Activated naive CD8-positive, alpha-beta T cell treated with anti-CD3 and anti-CD28 coated beads, Interleukin-2, amount 10 ng/mL, durations not matched to agents 7 days and 5 days (primary cell): Measurements from ENCODE around the gene CMTM8. TPM values are rescaled to one million over a fixed set of nuclear protein-coding genes. Genes with fewer than 3 reads are reported as not detected.
A peak's percentile ranks its signal among the peaks of the same experiment; 100 is the strongest.

Experiments used
- ATAC-seq: fragments of 150-1000 bp; cut with Tn5 transposase; one replicate; pipeline ENCODE4 v1.10.0; 2021; ENCODE audit warnings: low read depth, moderate library complexity
- POLR2A ChIA-PET: fragments of 350-600 bp; sonication (Branson Sonifier 250); formaldehyde crosslinking; loops from one replicate; lab custom pipeline; 2021; ENCODE audit warnings: antibody characterized with exemption; lab: Charles Lee
- DNase-seq: peaks from one replicate; pipeline ENCODE4 v3.0.0; 2021
- H3K27ac Mint-ChIP-seq: one replicate; pipeline ENCODE4 v1.8.0; 2022; ENCODE audit warnings: mild to moderate bottlenecking, mixed read lengths
- H3K27me3 Mint-ChIP-seq: one replicate; pipeline ENCODE4 v1.8.0; 2022; ENCODE audit warnings: mild to moderate bottlenecking, moderate library complexity, mixed read lengths
- H3K36me3 Mint-ChIP-seq: one replicate; pipeline ENCODE4 v1.8.0; 2021; ENCODE audit warnings: mild to moderate bottlenecking, mixed read lengths
- H3K4me1 Mint-ChIP-seq: one replicate; pipeline ENCODE4 v1.8.0; 2021; ENCODE audit warnings: mixed read lengths
- H3K4me3 Mint-ChIP-seq: one replicate; pipeline ENCODE4 v1.8.0; 2022; ENCODE audit warnings: mild to moderate bottlenecking, moderate library complexity, mixed read lengths
- H3K9me3 Mint-ChIP-seq: one replicate; pipeline ENCODE4 v1.8.0; 2021; ENCODE audit warnings: mixed read lengths
- total RNA-seq, 2 experiments: library from RNA; stranded (reverse); gene quantifications; one replicate each; pipeline ENCODE4 v1.2.3, GENCODE V29; 2021

CMTM8 gene
- total RNA-seq, 2 experiments from 2014 or later, result 2.6 to 2.7 TPM

GRCh38 chr3:32310336-32310735 lies 71.9 kb downstream of the CMTM8 start:
- peaks cover 5% of the 10 kb centered on the region for H3K36me3 Mint-ChIP-seq
- peaks cover 10% of the 10 kb centered on the region for H3K4me1 Mint-ChIP-seq
- H3K4me3 Mint-ChIP-seq, result no peak overlapping the region

GRCh38 chr3:32310918-32311839 lies 72.7 kb downstream of the CMTM8 start:
- Mint-ChIP-seq H3K27me3 (no peaks in the 10 kb centered on the region), H3K4me3 (no peak overlapping the region), H3K36me3 (peaks cover 2% of the 10 kb centered on the region), H3K4me1 (peaks cover 10% of the 10 kb centered on the region), H3K27ac (no peak overlapping the region), H3K9me3 (no peaks in the 10 kb centered on the region)
- DNase-seq (no peak), ATAC-seq (no peak)
- POLR2A ChIA-PET, result no interaction called here

More at GRCh38 chr3:32310336-32310735, 71.9 kb downstream of the CMTM8 start:
- DNase-seq (no peak), ATAC-seq (no peak)
- no peaks in the 10 kb centered on the region for H3K9me3 Mint-ChIP-seq
- H3K27ac Mint-ChIP-seq, result no peak overlapping the region
- H3K27me3 Mint-ChIP-seq, result no peaks in the 10 kb centered on the region
- POLR2A ChIA-PET, result no interaction called here

- no peak overlapping the region for H3K27ac Mint-ChIP-seq
- DNase-seq (no peak), ATAC-seq (no peak)
- H3K9me3 Mint-ChIP-seq, result no peaks in the 10 kb centered on the region
- no peaks in the 10 kb centered on the region for H3K36me3 Mint-ChIP-seq
- POLR2A ChIA-PET, result no interaction called here
- no peak overlapping the region for H3K4me3 Mint-ChIP-seq
- H3K4me1 Mint-ChIP-seq, result peaks cover 10% of the 10 kb centered on the region
- H3K27me3 Mint-ChIP-seq, result no peaks in the 10 kb centered on the region
Observed at GRCh38 chr3:32312251-32312650, 73.8 kb downstream of the CMTM8 start.

GRCh38 chr3:32313169-32313568 lies 74.7 kb downstream of the CMTM8 start:
- H3K4me1 Mint-ChIP-seq, result peaks cover 8% of the 10 kb centered on the region
- H3K27me3 Mint-ChIP-seq, result no peaks in the 10 kb centered on the region
- no peak overlapping the region for H3K4me3 Mint-ChIP-seq
- H3K9me3 Mint-ChIP-seq, result no peaks in the 10 kb centered on the region
- DNase-seq (no peak), ATAC-seq (no peak)
- no peak overlapping the region for H3K27ac Mint-ChIP-seq
- H3K36me3 Mint-ChIP-seq, result no peaks in the 10 kb centered on the region
- POLR2A ChIA-PET, result no interaction called here

- ATAC-seq, result peak; percentile 75
- Mint-ChIP-seq H3K27me3 (no peaks in the 10 kb centered on the region), H3K36me3 (no peaks in the 10 kb centered on the region), H3K4me1 (peaks cover 8% of the 10 kb centered on the region), H3K4me3 (peak overlapping the region; percentile 46), H3K9me3 (no peaks in the 10 kb centered on the region), H3K27ac (peak overlapping the region; percentile 67)
- POLR2A ChIA-PET, result no interaction called here
- no peak for DNase-seq
Observed at GRCh38 chr3:32313723-32314473, 75.4 kb downstream of the CMTM8 start.

GRCh38 chr3:32315441-32315840 lies 77.0 kb downstream of the CMTM8 start:
- DNase-seq, result no peak
- ATAC-seq, result no peak
- no peaks in the 10 kb centered on the region for H3K36me3 Mint-ChIP-seq
- no peaks in the 10 kb centered on the region for H3K9me3 Mint-ChIP-seq
- no peak overlapping the region for H3K27ac Mint-ChIP-seq
- POLR2A ChIA-PET, result no interaction called here
- H3K27me3 Mint-ChIP-seq, result no peaks in the 10 kb centered on the region
- peaks cover 8% of the 10 kb centered on the region for H3K4me1 Mint-ChIP-seq
- no peak overlapping the region for H3K4me3 Mint-ChIP-seq

GRCh38 chr3:32316319-32316718 lies 77.8 kb downstream of the CMTM8 start:
- POLR2A ChIA-PET, result interaction anchor here (0.7 kb wide), 1 partner anchor 138 kb away, joined by 5 read pairs; no protein-coding TSS in a partner anchor
- Mint-ChIP-seq H3K4me3 (no peak overlapping the region), H3K27ac (no peak overlapping the region), H3K36me3 (no peaks in the 10 kb centered on the region), H3K27me3 (no peaks in the 10 kb centered on the region), H3K4me1 (peaks cover 8% of the 10 kb centered on the region), H3K9me3 (no peaks in the 10 kb centered on the region)
- DNase-seq (no peak), ATAC-seq (no peak)

GRCh38 chr3:32316976-32317375 lies 78.5 kb downstream of the CMTM8 start:
- no peaks in the 10 kb centered on the region for H3K36me3 Mint-ChIP-seq
- H3K27me3 Mint-ChIP-seq, result no peaks in the 10 kb centered on the region
- POLR2A ChIA-PET, result no interaction called here
- ATAC-seq (no peak), DNase-seq (no peak)
- no peak overlapping the region for H3K4me3 Mint-ChIP-seq
- H3K27ac Mint-ChIP-seq, result no peak overlapping the region
- no peaks in the 10 kb centered on the region for H3K9me3 Mint-ChIP-seq
- peaks cover 8% of the 10 kb centered on the region for H3K4me1 Mint-ChIP-seq

GRCh38 chr3:32319607-32320006 lies 81.1 kb downstream of the CMTM8 start:
- no peak for DNase-seq
- no peaks in the 10 kb centered on the region for H3K36me3 Mint-ChIP-seq
- H3K27ac Mint-ChIP-seq, result no peak overlapping the region

GRCh38 chr3:32320080-32320479 lies 81.6 kb downstream of the CMTM8 start:
- no peak for DNase-seq
- Mint-ChIP-seq H3K9me3 (no peaks in the 10 kb centered on the region), H3K4me1 (no peaks in the 10 kb centered on the region), H3K27me3 (peaks cover 2% of the 10 kb centered on the region), H3K36me3 (no peaks in the 10 kb centered on the region), H3K27ac (no peak overlapping the region), H3K4me3 (no peak overlapping the region)
- no peak for ATAC-seq
- POLR2A ChIA-PET, result no interaction called here

More at GRCh38 chr3:32319607-32320006, 81.1 kb downstream of the CMTM8 start:
- no peak for ATAC-seq
- Mint-ChIP-seq H3K4me1 (no peaks in the 10 kb centered on the region), H3K27me3 (peaks cover 2% of the 10 kb centered on the region), H3K9me3 (no peaks in the 10 kb centered on the region), H3K4me3 (no peak overlapping the region)
- POLR2A ChIA-PET, result no interaction called here

GRCh38 chr3:32321095-32321790 lies 82.8 kb downstream of the CMTM8 start:
- Mint-ChIP-seq H3K36me3 (no peaks in the 10 kb centered on the region), H3K4me1 (no peaks in the 10 kb centered on the region), H3K9me3 (no peaks in the 10 kb centered on the region), H3K27me3 (peaks cover 2% of the 10 kb centered on the region), H3K27ac (no peak overlapping the region), H3K4me3 (no peak overlapping the region)
- POLR2A ChIA-PET, result no interaction called here
- ATAC-seq (no peak), DNase-seq (no peak)

GRCh38 chr3:32322311-32322710 lies 83.8 kb downstream of the CMTM8 start:
- no peak overlapping the region for H3K4me3 Mint-ChIP-seq
- H3K4me1 Mint-ChIP-seq, result no peaks in the 10 kb centered on the region
- POLR2A ChIA-PET, result no interaction called here
- ATAC-seq (no peak), DNase-seq (no peak)
- H3K36me3 Mint-ChIP-seq, result no peaks in the 10 kb centered on the region
- H3K9me3 Mint-ChIP-seq, result no peaks in the 10 kb centered on the region
- H3K27me3 Mint-ChIP-seq, result peaks cover 2% of the 10 kb centered on the region
- H3K27ac Mint-ChIP-seq, result no peak overlapping the region

- Mint-ChIP-seq H3K27me3 (peaks cover 2% of the 10 kb centered on the region), H3K36me3 (no peaks in the 10 kb centered on the region), H3K9me3 (no peaks in the 10 kb centered on the region), H3K27ac (no peak overlapping the region), H3K4me3 (no peak overlapping the region), H3K4me1 (no peaks in the 10 kb centered on the region)
- POLR2A ChIA-PET, result no interaction called here
- DNase-seq (no peak), ATAC-seq (no peak)
Observed at GRCh38 chr3:32323604-32324003, 85.1 kb downstream of the CMTM8 start.
